Liver (tissue), 9 donors: ENCODE data around the gene ASCL5. TPM values are rescaled to one million over a fixed set of nuclear protein-coding genes. Genes with fewer than 3 reads are reported as not detected.

ENCODE experiments used
- DNase-seq: peaks from one replicate; pipeline ENCODE4 v3.0.0-alpha.2; 2017; ENCODE audit warnings: low spot score
- H3K27ac ChIP-seq, 2 donors: one replicate each; pipeline ENCODE4 v1.7.0; 2013; ENCODE audit warnings: inconsistent platforms in 2 of 2, low read length in 2 of 2, control low read depth in 1 of 2, low read depth in 1 of 2, mild to moderate bottlenecking in 1 of 2
- H3K27me3 ChIP-seq, 4 donors: one replicate each; pipeline versions ENCODE4 v1.6.1 to v1.7.0; 2013; ENCODE audit warnings: low read length in 3 of 4, inconsistent platforms in 1 of 4, mild to moderate bottlenecking in 1 of 4, moderate library complexity in 1 of 4; ENCODE audit not compliant: control insufficient read depth in 4 of 4, insufficient read depth in 4 of 4
- H3K36me3 ChIP-seq, 4 donors: one replicate each; pipeline versions ENCODE4 v1.6.1 to v1.7.0; 2013; ENCODE audit warnings: low read length in 3 of 4, mild to moderate bottlenecking in 3 of 4, low read depth in 1 of 4, moderate library complexity in 1 of 4; ENCODE audit not compliant: control insufficient read depth in 4 of 4, insufficient read depth in 3 of 4
- H3K4me1 ChIP-seq, 4 donors: one replicate each; pipeline versions ENCODE4 v1.6.1 to v1.7.0; 2013; ENCODE audit warnings: low read length in 3 of 4, mild to moderate bottlenecking in 3 of 4, moderate library complexity in 1 of 4; ENCODE audit not compliant: control insufficient read depth in 4 of 4, insufficient read depth in 4 of 4
- H3K4me3 ChIP-seq, 3 donors: one replicate each; pipeline versions ENCODE4 v1.6.1 to v1.7.0; 2013; ENCODE audit warnings: low read length in 3 of 3, control low read depth in 1 of 3, low read depth in 1 of 3, mild to moderate bottlenecking in 1 of 3
- H3K9ac ChIP-seq, 2 donors: one replicate each; pipeline ENCODE4 v1.7.0; 2013; ENCODE audit warnings: low read length in 2 of 2, mild to moderate bottlenecking in 2 of 2, moderate library complexity in 2 of 2, control low read depth in 1 of 2, low read depth in 1 of 2
- H3K9me3 ChIP-seq, 4 donors: one replicate each; pipeline versions ENCODE4 v1.6.1 to v1.7.0; 2013; ENCODE audit warnings: low read length in 3 of 4; ENCODE audit not compliant: control insufficient read depth in 4 of 4
- ATF3 ChIP-seq: IDR thresholded peaks from 2 replicates; pipeline ENCODE4 v1.6.1; 2016; ENCODE audit warnings: antibody characterized with exemption
- CTCF ChIP-seq: fragments of 150-350 bp; IDR thresholded peaks from 2 replicates; pipeline ENCODE4 v1.5.1; 2017; ENCODE audit warnings: improper control_type of control experiment, low read depth, low read length; ENCODE audit not compliant: missing input control
- EGR1 ChIP-seq, 2 donors: IDR thresholded peaks; 2 replicates each; pipeline ENCODE4 v1.6.1; 2016 to 2018; ENCODE audit warnings: antibody characterized with exemption in 2 of 2, low read depth in 2 of 2
- FOXA2 ChIP-seq: IDR thresholded peaks from 2 replicates; pipeline ENCODE4 v1.6.1; 2016; ENCODE audit warnings: antibody characterized with exemption
- GABPA ChIP-seq, 2 donors: IDR thresholded peaks in 1 of 2; conservative IDR thresholded peaks in 1 of 2; 2 replicates each; pipeline ENCODE4 v1.6.1; 2016; ENCODE audit warnings: antibody characterized with exemption in 2 of 2, mild to moderate bottlenecking in 1 of 2, moderate library complexity in 1 of 2
- HNF4A ChIP-seq, 2 donors: conservative IDR thresholded peaks; 2 replicates each; pipeline ENCODE4 v1.6.1; 2016; ENCODE audit warnings: antibody characterized with exemption in 2 of 2, mild to moderate bottlenecking in 2 of 2
- HNF4G ChIP-seq: IDR thresholded peaks from 2 replicates; pipeline ENCODE4 v1.6.1; 2016; ENCODE audit warnings: antibody characterized with exemption
- JUND ChIP-seq, 2 donors: IDR thresholded peaks; 2 replicates each; pipeline ENCODE4 v1.6.1; 2016; ENCODE audit warnings: antibody characterized with exemption in 2 of 2
- MAX ChIP-seq: IDR thresholded peaks from 2 replicates; pipeline ENCODE4 v1.6.1; 2016; ENCODE audit warnings: antibody characterized with exemption
- NR2F2 ChIP-seq: IDR thresholded peaks from 2 replicates; pipeline ENCODE4 v1.6.1; 2016; ENCODE audit warnings: antibody characterized with exemption
- RAD21 ChIP-seq, 2 donors: IDR thresholded peaks; 2 replicates each; pipeline ENCODE4 v1.6.1; 2016; ENCODE audit warnings: antibody characterized with exemption in 2 of 2, mild to moderate bottlenecking in 2 of 2
- REST ChIP-seq: IDR thresholded peaks from 2 replicates; pipeline ENCODE4 v1.6.1; 2016; ENCODE audit warnings: antibody characterized with exemption, mild to moderate bottlenecking
- RXRA ChIP-seq, 2 donors: IDR thresholded peaks; 2 replicates each; pipeline ENCODE4 v1.6.1; 2017 to 2018; ENCODE audit warnings: antibody characterized with exemption in 2 of 2, mild to moderate bottlenecking in 1 of 2
- SP1 ChIP-seq: IDR thresholded peaks from 2 replicates; pipeline ENCODE4 v1.6.1; 2018; ENCODE audit warnings: antibody characterized with exemption, mild to moderate bottlenecking
- TAF1 ChIP-seq: conservative IDR thresholded peaks from 2 replicates; pipeline ENCODE4 v1.6.1; 2016; ENCODE audit warnings: antibody characterized with exemption, mild to moderate bottlenecking
- YY1 ChIP-seq: IDR thresholded peaks from 2 replicates; pipeline ENCODE4 v1.6.1; 2016; ENCODE audit warnings: antibody characterized with exemption, mild to moderate bottlenecking
- ZBTB33 ChIP-seq: IDR thresholded peaks from 2 replicates; pipeline ENCODE4 v1.6.1; 2016; ENCODE audit warnings: antibody characterized with exemption
- WGBS: extraction: QIAGEN DNeasy Blood & Tissue Kit; methylation state at CpG from one replicate; pipeline ENCODE4 v1.1.7; 2013; 5-methylcytosine and 5-hydroxymethylcytosine counted together
- polyA plus RNA-seq, 2 donors: library from polyadenylated mRNA; stranded (reverse) in 1 of 2; unstranded in 1 of 2; fragments of 200-250 nt in 1 of 2; fragments of >200 nt in 1 of 2; fragmentation: Nextera tagmentation in 1 of 2; extraction: Ambion mirVana in 1 of 2; gene quantifications; one replicate each; pipeline versions ENCODE4 v1.2.1 to v1.2.3, GENCODE V29; 2013 to 2015
- total RNA-seq, 2 donors: library from RNA; depleted of rRNA; stranded (reverse); fragments of >200 nt; gene quantifications; one replicate each; pipeline ENCODE4 v1.2.3, GENCODE V29; 2014
- donor health status: healthy.
- donor health status: healthy.
- donor health status: healthy.
- donor health status: healthy.
- donor health status: healthy.

ASCL5 gene
- total and polyA plus RNA-seq, 4 donors, result not detected

- DNase-seq, result peak; percentile 71
- Histone ChIP-seq H3K27ac (no peak overlapping the region), H3K27me3 (peaks cover 0 to 5% (median 0%) of the 10 kb centered on the region in 4 donors), H3K9me3 (no peaks in the 10 kb centered on the region), H3K9ac (no peak overlapping the region), H3K4me3 (peak overlapping the region; percentile 56 to 64 (median 63)), H3K36me3 (no peaks in the 10 kb centered on the region), H3K4me1 (peaks cover 0 to 9% (median 4%) of the 10 kb centered on the region in 4 donors)
- TF ChIP-seq REST (no peak), GABPA (IDR thresholded peaks at IDR 0.05 in 1 of 2, conservative IDR thresholded peaks at IDR 0.05 in 1 of 2) (no peak), RXRA (IDR thresholded peaks at IDR 0.05) (peak in 1 of 2 donors; percentile 4), ATF3 (no peak), CTCF (peak; percentile 86), HNF4G (no peak), MAX (no peak), JUND (IDR thresholded peaks at IDR 0.05) (no peak), FOXA2 (no peak), NR2F2 (no peak), YY1 (no peak), SP1 (no peak), EGR1 (IDR thresholded peaks at IDR 0.05; ENCODE audit: low read depth in 2 of 2) (no peak), ZBTB33 (no peak), HNF4A (conservative IDR thresholded peaks at IDR 0.05) (peak; percentile 19 to 29), TAF1 (no peak), RAD21 (IDR thresholded peaks at IDR 0.05) (peak; percentile 92 to 93)
- WGBS, result 9% methylated on average over 88 of the region's 88 CpGs
Observed at GRCh38 chr1:201114245-201115131, 12.5 kb downstream of the ASCL5 start.
